Trophoblast cell (in vitro differentiated cells and primary cell): ENCODE measurements around the gene ALKBH7.
"Not testable (repeated sequence)": the region's sequence is repeated elsewhere in the genome, so short reads cannot be mapped to it uniquely, and the experiment has no call there.

Experiments
- DNase-seq, 2 donors: peaks; one replicate each; pipeline ENCODE4 v3.0.0-alpha.2; 2016
- H2AFZ ChIP-seq: 2 replicates; pipeline ENCODE4 v1.6.1; 2013; ENCODE audit warnings: low read length, moderate library complexity, mild to moderate bottlenecking; ENCODE audit not compliant: insufficient read depth, poor library complexity
- H2AK5ac ChIP-seq: 2 replicates; pipeline ENCODE4 v1.6.1; 2013; ENCODE audit warnings: mild to moderate bottlenecking, low read length
- H2BK120ac ChIP-seq: 2 replicates; pipeline ENCODE4 v1.6.1; 2013; ENCODE audit warnings: low read length, mild to moderate bottlenecking, moderate library complexity; ENCODE audit not compliant: insufficient read depth, poor library complexity
- H2BK12ac ChIP-seq: 2 replicates; pipeline ENCODE4 v1.6.1; 2013; ENCODE audit warnings: mild to moderate bottlenecking, low read length, moderate library complexity
- H2BK5ac ChIP-seq: 2 replicates; pipeline ENCODE4 v1.6.1; 2013; ENCODE audit warnings: low read length, low read depth, moderate library complexity, mild to moderate bottlenecking; ENCODE audit not compliant: poor library complexity
- H3K14ac ChIP-seq: 2 replicates; pipeline ENCODE4 v1.6.1; 2013; ENCODE audit warnings: mild to moderate bottlenecking, low read length
- H3K18ac ChIP-seq: 2 replicates; pipeline ENCODE4 v1.6.1; 2013; ENCODE audit warnings: mild to moderate bottlenecking, low read length
- H3K23ac ChIP-seq: 2 replicates; pipeline ENCODE4 v1.6.1; 2013; ENCODE audit warnings: low read length
- H3K27ac ChIP-seq: 2 replicates; pipeline ENCODE4 v1.5.1; 2013; ENCODE audit warnings: low read depth, mild to moderate bottlenecking, inconsistent platforms, low read length, moderate library complexity
- H3K27me3 ChIP-seq: 2 replicates; pipeline ENCODE4 v1.6.1; 2013; ENCODE audit warnings: inconsistent platforms, mild to moderate bottlenecking, low read length, moderate library complexity; ENCODE audit not compliant: insufficient read depth
- H3K36me3 ChIP-seq, 2 experiments: 1 replicate in 1 of 2; 2 replicates in 1 of 2; pipeline ENCODE4 v1.6.1; 2013; ENCODE audit warnings: low read length in 2 of 2, mild to moderate bottlenecking in 2 of 2, moderate library complexity in 1 of 2; ENCODE audit not compliant: insufficient read depth in 2 of 2, control insufficient read depth in 1 of 2
- H3K4ac ChIP-seq: 2 replicates; pipeline ENCODE4 v1.6.1; 2013; ENCODE audit warnings: low read depth, mild to moderate bottlenecking, low read length, moderate library complexity
- H3K4me1 ChIP-seq, 2 experiments: 1 replicate in 1 of 2; 2 replicates in 1 of 2; pipeline ENCODE4 v1.6.1; 2013; ENCODE audit warnings: low read length in 2 of 2, mild to moderate bottlenecking in 2 of 2, moderate library complexity in 1 of 2; ENCODE audit not compliant: insufficient read depth in 2 of 2, control insufficient read depth in 1 of 2
- H3K4me2 ChIP-seq: 2 replicates; pipeline ENCODE4 v1.6.1; 2013; ENCODE audit warnings: inconsistent platforms, mild to moderate bottlenecking, low read length, moderate library complexity
- H3K4me3 ChIP-seq: 2 replicates; pipeline ENCODE4 v1.5.1; 2013; ENCODE audit warnings: mild to moderate bottlenecking, low read depth, low read length, inconsistent platforms
- H3K79me1 ChIP-seq: one replicate; pipeline ENCODE4 v1.6.1; 2013; ENCODE audit warnings: low read length
- H3K79me2 ChIP-seq: 2 replicates; pipeline ENCODE4 v1.6.1; 2013; ENCODE audit warnings: low read length, mild to moderate bottlenecking; ENCODE audit not compliant: control insufficient read depth, insufficient read depth, poor library complexity
- H3K9ac ChIP-seq: 2 replicates; pipeline ENCODE4 v1.6.1; 2013; ENCODE audit warnings: mild to moderate bottlenecking, low read length
- H3K9me3 ChIP-seq: 2 replicates; pipeline ENCODE4 v1.6.1; 2013; ENCODE audit warnings: low read depth, mild to moderate bottlenecking, control low read depth, inconsistent platforms, low read length; ENCODE audit not compliant: insufficient read depth
- H4K12ac ChIP-seq: 2 replicates; pipeline ENCODE4 v1.6.1; 2013; ENCODE audit warnings: low read depth, mild to moderate bottlenecking, low read length, moderate library complexity
- H4K8ac ChIP-seq: 2 replicates; pipeline ENCODE4 v1.6.1; 2013; ENCODE audit warnings: low read depth, mild to moderate bottlenecking, low read length, moderate library complexity
- H4K91ac ChIP-seq: one replicate; pipeline ENCODE4 v1.6.1; 2013; ENCODE audit warnings: low read depth, mild to moderate bottlenecking, low read length, moderate library complexity
- WGBS: extraction: QIAGEN DNeasy Blood & Tissue Kit; methylation state at CpG from one replicate; pipeline ENCODE4 v1.1.7; 2013; ENCODE audit warnings: missing lambda C conversion rate; ENCODE audit not compliant: insufficient read length, insufficient coverage; ENCODE audit errors: extremely low coverage; 5-methylcytosine and 5-hydroxymethylcytosine counted together

ALKBH7 gene

DNA sequence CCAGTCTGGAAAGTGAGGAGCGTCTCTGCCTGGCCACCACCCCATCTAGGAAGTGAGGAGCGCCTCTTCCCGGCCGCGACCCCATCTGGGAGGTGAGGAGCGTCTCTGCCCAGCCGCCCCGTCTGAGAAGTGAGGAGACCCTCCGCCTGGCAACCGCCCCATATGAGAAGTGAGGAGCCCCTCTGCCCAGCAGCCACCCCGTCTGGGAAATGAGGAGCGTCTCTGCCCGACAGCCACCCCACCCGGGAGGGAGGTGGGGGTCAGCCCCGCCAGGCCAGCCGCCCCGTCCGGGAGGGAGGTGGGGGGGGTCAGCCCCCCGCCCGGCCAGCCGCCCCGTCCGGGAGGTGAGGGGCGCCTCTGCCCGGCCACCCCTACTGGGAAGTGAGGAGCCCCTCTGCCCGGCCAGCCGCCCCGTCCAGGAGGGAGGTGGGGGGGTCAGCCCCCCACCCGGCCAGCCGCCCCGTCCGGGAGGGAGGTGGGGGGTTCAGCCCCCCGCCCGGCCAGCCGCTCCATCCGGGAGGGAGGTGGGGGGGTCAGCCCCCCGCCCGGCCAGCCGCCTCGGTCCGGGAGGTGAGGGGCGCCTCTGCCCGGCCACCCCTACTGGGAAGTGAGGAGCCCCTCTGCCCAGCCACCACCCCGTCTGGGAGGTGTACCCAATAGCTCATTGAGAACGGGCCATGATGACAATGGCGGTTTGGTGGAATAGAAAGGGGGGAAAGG, 17.1 kb upstream of the ALKBH7 start:
- H3K9me3 ChIP-seq, H3K4me2 ChIP-seq, H4K91ac ChIP-seq, H3K4me3 ChIP-seq, H2AK5ac ChIP-seq, H2BK12ac ChIP-seq, H2BK5ac ChIP-seq, H3K27me3 ChIP-seq, H3K36me3 ChIP-seq, H3K27ac ChIP-seq, DNase-seq, H4K8ac ChIP-seq, H3K23ac ChIP-seq, H2AFZ ChIP-seq, H3K4me1 ChIP-seq, H4K12ac ChIP-seq, H3K9ac ChIP-seq, H3K4ac ChIP-seq, H3K18ac ChIP-seq, H3K79me2 ChIP-seq, H2BK120ac ChIP-seq, H3K14ac ChIP-seq, H3K79me1 ChIP-seq: not testable (repeated sequence)
- WGBS = no CpG with 5 or more reads among the region's 46 CpGs

DNA sequence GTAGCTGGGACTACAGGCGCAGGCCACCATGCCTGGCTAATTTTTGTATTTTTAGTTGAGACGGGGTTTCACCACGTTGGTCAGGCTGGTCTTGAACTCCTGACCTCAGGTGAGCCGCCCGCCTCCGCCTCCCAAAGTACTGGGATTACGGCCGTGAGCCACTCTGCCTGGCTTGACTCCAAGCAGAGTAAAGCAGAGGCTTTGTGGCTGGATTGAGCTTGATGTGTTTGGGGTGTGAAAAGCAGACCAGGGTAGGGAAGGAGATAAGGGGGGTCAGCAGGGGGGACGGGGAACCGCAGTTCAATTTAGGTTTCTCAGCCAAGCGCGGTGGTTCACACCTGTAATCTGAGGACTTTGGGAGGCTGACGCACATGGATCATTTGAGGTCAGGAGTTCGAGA, 15.4 kb upstream of the ALKBH7 start:
- no peak for DNase-seq
- peaks cover 2% of the 10 kb centered on the region for H3K9me3 ChIP-seq
- no peak overlapping the region for H4K12ac ChIP-seq
- H3K14ac ChIP-seq = no peak overlapping the region
- peaks cover 8% of the 10 kb centered on the region for H3K79me2 ChIP-seq
- no peak overlapping the region for H3K18ac ChIP-seq
- H3K4me1 ChIP-seq = peaks cover 0 to 3% of the 10 kb centered on the region in 2 experiments
- H3K4ac ChIP-seq = no peak overlapping the region
- no peak overlapping the region for H3K9ac ChIP-seq
- no peak overlapping the region for H4K91ac ChIP-seq
- no peak overlapping the region for H3K27ac ChIP-seq
- H3K79me1 ChIP-seq = peaks cover 8% of the 10 kb centered on the region
- H2BK5ac ChIP-seq = no peak overlapping the region
- no CpG with 5 or more reads among the region's 14 CpGs for WGBS
- H2BK12ac ChIP-seq = no peak overlapping the region
- H4K8ac ChIP-seq = no peak overlapping the region
- H2AFZ ChIP-seq = no peak overlapping the region
- H3K4me3 ChIP-seq = no peak overlapping the region
- H3K27me3 ChIP-seq = no peaks in the 10 kb centered on the region
- H3K36me3 ChIP-seq = no peaks in the 10 kb centered on the region
- no peak overlapping the region for H3K23ac ChIP-seq
- H2BK120ac ChIP-seq = no peak overlapping the region
- no peak overlapping the region for H3K4me2 ChIP-seq
- H2AK5ac ChIP-seq = no peak overlapping the region

DNA sequence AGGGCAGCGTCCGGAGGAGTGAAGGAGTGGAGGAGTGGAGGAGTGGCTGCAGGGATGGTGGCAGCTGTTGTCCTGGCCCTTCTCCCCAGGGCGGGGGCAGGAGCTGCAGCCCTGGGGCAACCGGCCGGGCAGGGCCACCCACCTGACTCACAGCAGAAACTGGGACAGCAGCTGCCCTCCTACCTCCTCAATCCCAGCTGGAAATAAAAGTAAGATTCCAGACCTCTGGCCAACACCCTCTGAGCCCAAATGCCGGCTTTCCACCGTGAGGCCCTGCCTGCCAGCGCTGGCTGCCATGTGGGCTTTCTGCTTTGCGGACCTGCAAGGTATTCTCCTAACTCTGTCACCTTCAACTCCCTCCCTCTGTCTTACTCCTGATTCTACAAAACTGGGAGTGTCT, 14.6 kb upstream of the ALKBH7 start:
- Histone ChIP-seq H2AFZ (no peak overlapping the region), H3K18ac (no peak overlapping the region), H2BK5ac (no peak overlapping the region), H3K4me2 (no peak overlapping the region), H3K79me2 (peaks cover 10% of the 10 kb centered on the region), H3K9ac (no peak overlapping the region), H3K4me1 (peaks cover 3 to 7% of the 10 kb centered on the region in 2 experiments), H2AK5ac (no peak overlapping the region), H3K23ac (no peak overlapping the region), H2BK120ac (no peak overlapping the region), H3K9me3 (peaks cover 2% of the 10 kb centered on the region), H3K27ac (no peak overlapping the region), H4K8ac (no peak overlapping the region), H3K4ac (no peak overlapping the region), H3K27me3 (no peaks in the 10 kb centered on the region), H3K4me3 (no peak overlapping the region), H4K91ac (no peak overlapping the region), H3K36me3 (no peaks in the 10 kb centered on the region), H3K14ac (no peak overlapping the region), H2BK12ac (no peak overlapping the region), H4K12ac (no peak overlapping the region), H3K79me1 (peaks cover 8% of the 10 kb centered on the region)
- DNase-seq = peak; percentile 87 to 91
- WGBS = no CpG with 5 or more reads among the region's 9 CpGs

DNA sequence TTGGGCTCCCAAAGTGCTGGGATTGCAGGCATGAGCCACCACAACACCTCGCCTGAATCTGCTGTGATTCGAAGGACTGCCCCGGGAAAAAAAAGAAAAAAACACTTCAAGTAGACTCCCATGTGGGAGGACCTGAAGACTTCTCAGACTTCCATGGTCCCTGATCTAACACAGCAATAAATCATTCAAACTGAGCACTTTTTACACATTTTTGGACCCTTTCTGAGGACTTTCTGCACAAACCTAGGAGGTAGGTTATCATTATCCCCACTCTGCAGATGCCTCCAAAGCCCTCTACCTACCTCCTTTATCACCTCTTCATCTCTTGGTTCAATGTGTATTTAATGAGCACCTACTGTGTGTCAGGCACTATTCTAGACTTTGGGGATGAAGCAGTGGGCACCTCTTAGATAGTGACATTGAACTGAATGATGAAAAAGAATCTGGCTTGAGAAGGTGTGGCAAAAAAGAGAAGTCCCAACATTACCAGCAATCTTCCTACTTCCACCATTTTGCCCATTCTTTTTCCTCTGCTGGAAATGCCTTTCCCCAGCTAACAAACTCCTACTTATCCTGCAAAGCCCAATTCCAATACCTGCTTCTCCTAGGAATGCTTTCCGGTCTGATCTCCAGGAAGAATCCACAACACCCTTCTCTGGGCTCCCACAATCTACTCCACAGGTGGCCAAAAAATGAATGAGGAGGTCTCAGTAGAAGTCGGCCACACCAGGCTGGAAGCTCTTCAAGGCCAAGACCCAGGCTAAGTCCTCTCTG, 12.8 kb upstream of the ALKBH7 start:
- H2BK12ac ChIP-seq = no peak overlapping the region
- no CpG with 5 or more reads among the region's 5 CpGs for WGBS
- no peak overlapping the region for H3K14ac ChIP-seq
- H3K9me3 ChIP-seq = peaks cover 2% of the 10 kb centered on the region
- no peak overlapping the region for H3K4me2 ChIP-seq
- no peak for DNase-seq
- H3K79me2 ChIP-seq = peaks cover 10% of the 10 kb centered on the region
- no peak overlapping the region for H3K4me3 ChIP-seq
- H3K4ac ChIP-seq = no peak overlapping the region
- no peak overlapping the region for H2AFZ ChIP-seq
- H3K18ac ChIP-seq = no peak overlapping the region
- H3K27me3 ChIP-seq = no peaks in the 10 kb centered on the region
- no peak overlapping the region for H3K23ac ChIP-seq
- H3K4me1 ChIP-seq = peaks cover 3 to 7% of the 10 kb centered on the region in 2 experiments
- H4K12ac ChIP-seq = no peak overlapping the region
- no peak overlapping the region for H3K27ac ChIP-seq
- no peak overlapping the region for H4K91ac ChIP-seq
- no peak overlapping the region for H2BK120ac ChIP-seq
- peaks cover 8% of the 10 kb centered on the region for H3K79me1 ChIP-seq
- no peak overlapping the region for H4K8ac ChIP-seq
- peaks cover 8 to 10% of the 10 kb centered on the region in 2 experiments for H3K36me3 ChIP-seq
- H3K9ac ChIP-seq = no peak overlapping the region
- H2BK5ac ChIP-seq = no peak overlapping the region
- no peak overlapping the region for H2AK5ac ChIP-seq
